Astrocyte (in vitro differentiated cells and primary cell): ENCODE measurements around the gene ZCCHC2. TPM values are rescaled to one million over a fixed set of nuclear protein-coding genes. Genes with fewer than 3 reads are reported as not detected.

Experiments used
- DNase-seq: peaks from one replicate; pipeline ENCODE4 v3.0.0-alpha.2; 2010; ENCODE audit warnings: low read depth
- FAIRE-seq: peaks from 2 replicates; lab custom pipeline; 2011; peaks lifted over from hg19 to GRCh38; lab: Jason Lieb, UNC
- H2AFZ ChIP-seq: 2 replicates; pipeline ENCODE4 v1.6.0; 2012; ENCODE audit warnings: low read depth, low read length, inconsistent platforms
- H3K27ac ChIP-seq: 2 replicates; pipeline ENCODE4 v1.5.1; 2011; ENCODE audit warnings: low read depth, low read length, inconsistent platforms
- H3K27me3 ChIP-seq: 2 replicates; pipeline ENCODE4 v1.6.0; 2011; ENCODE audit warnings: low read length, inconsistent platforms; ENCODE audit not compliant: insufficient read depth
- H3K36me3 ChIP-seq: 2 replicates; pipeline ENCODE4 v1.5.1; 2011; ENCODE audit warnings: low read length, inconsistent platforms; ENCODE audit not compliant: insufficient read depth
- H3K4me1 ChIP-seq: 2 replicates; pipeline ENCODE4 v1.5.1; 2011; ENCODE audit warnings: low read length, inconsistent platforms; ENCODE audit not compliant: insufficient read depth
- H3K4me2 ChIP-seq: 2 replicates; pipeline ENCODE4 v1.6.0; 2012; ENCODE audit warnings: low read length, inconsistent platforms
- H3K4me3 ChIP-seq: 2 replicates; pipeline ENCODE4 v1.5.1; 2011; ENCODE audit warnings: low read depth, mild to moderate bottlenecking, low read length, inconsistent platforms; ENCODE audit not compliant: insufficient read depth
- H3K79me2 ChIP-seq: 2 replicates; pipeline ENCODE4 v1.6.0; 2012; ENCODE audit warnings: mild to moderate bottlenecking, low read length, inconsistent platforms; ENCODE audit not compliant: insufficient read depth
- H3K9ac ChIP-seq: 2 replicates; pipeline ENCODE4 v1.6.0; 2012; ENCODE audit warnings: mild to moderate bottlenecking, low read length, inconsistent platforms
- H3K9me3 ChIP-seq: 2 replicates; pipeline ENCODE4 v1.5.1; 2012; ENCODE audit warnings: low read depth, mild to moderate bottlenecking, low read length, inconsistent platforms; ENCODE audit not compliant: insufficient read depth
- H4K20me1 ChIP-seq: 2 replicates; pipeline ENCODE4 v1.6.0; 2012; ENCODE audit warnings: low read length, inconsistent platforms; ENCODE audit not compliant: insufficient read depth
- H3K27ac Mint-ChIP-seq: one replicate; pipeline ENCODE4 v1.8.0; 2021; ENCODE audit warnings: mild to moderate bottlenecking, mixed read lengths; ENCODE audit not compliant: unreplicated experiment
- H3K27me3 Mint-ChIP-seq: one replicate; pipeline ENCODE4 v1.8.0; 2021; ENCODE audit warnings: low read depth, mixed read lengths; ENCODE audit not compliant: unreplicated experiment
- H3K36me3 Mint-ChIP-seq: one replicate; pipeline ENCODE4 v1.8.0; 2021; ENCODE audit warnings: low read depth, mixed read lengths; ENCODE audit not compliant: unreplicated experiment
- H3K4me1 Mint-ChIP-seq: one replicate; pipeline ENCODE4 v1.8.0; 2021; ENCODE audit warnings: low read depth, mixed read lengths; ENCODE audit not compliant: unreplicated experiment
- H3K4me3 Mint-ChIP-seq: one replicate; pipeline ENCODE4 v1.8.0; 2021; ENCODE audit warnings: mild to moderate bottlenecking, moderate library complexity, mixed read lengths; ENCODE audit not compliant: unreplicated experiment
- H3K9me3 Mint-ChIP-seq: one replicate; pipeline ENCODE4 v1.8.0; 2021; ENCODE audit warnings: mild to moderate bottlenecking, mixed read lengths; ENCODE audit not compliant: unreplicated experiment
- CTCF ChIP-seq: IDR thresholded peaks from 2 replicates; pipeline ENCODE4 v1.5.1; 2011; ENCODE audit warnings: low read depth, mild to moderate bottlenecking, inconsistent platforms, low read length, moderate library complexity; ENCODE audit not compliant: insufficient read depth
- EZH2 ChIP-seq: IDR thresholded peaks from 2 replicates; pipeline ENCODE4 v1.6.1; 2012; ENCODE audit warnings: mild to moderate bottlenecking, low read length, inconsistent platforms; ENCODE audit not compliant: insufficient read depth
- total RNA-seq: library from RNA; stranded (reverse); gene quantifications from 2 replicates; pipeline ENCODE4 v1.2.1, GENCODE V29; 2021

Gene ZCCHC2
- total RNA-seq, 1 donor from 2014 or later, result 14.8 TPM

DNA sequence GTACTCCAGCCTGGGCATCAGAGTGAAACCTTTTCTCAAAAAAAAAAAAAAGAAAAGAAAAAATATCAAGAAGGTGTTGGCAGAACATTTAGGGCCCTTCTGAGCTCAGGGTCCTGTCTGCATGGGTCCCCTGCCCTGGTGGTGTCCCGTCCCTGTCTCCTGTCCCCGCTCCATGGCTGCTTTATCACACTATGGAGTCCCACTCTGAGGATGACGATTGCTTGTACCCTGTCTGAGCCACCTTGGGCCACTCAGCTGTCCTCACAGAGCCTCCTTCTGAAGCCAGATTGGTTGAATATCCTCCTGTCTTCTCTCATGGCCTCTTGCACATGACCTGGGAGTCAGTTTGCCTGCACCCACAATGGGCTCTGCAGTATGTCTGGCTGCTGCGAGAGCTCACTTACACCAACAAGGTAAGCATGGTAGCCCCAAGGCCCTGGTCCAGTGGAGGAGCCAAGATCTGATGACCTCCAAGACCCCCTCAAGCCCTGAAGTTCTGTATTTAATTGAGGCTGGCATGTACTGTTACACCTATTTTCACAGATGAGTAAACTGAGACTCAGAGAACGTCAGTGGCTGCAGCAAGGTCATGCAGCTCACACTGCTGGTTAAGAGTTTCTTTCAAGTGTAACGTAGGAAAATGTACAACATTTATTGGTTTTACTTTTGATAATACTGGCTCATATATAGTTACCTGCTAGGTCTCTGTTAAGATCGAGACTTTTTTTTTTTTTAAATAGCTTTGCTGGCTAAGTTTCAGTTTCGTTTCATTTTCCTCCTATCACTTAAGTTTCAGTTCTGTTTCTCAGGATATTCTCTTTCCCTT lies 16.9 kb upstream of the ZCCHC2 start:
- Mint-ChIP-seq H3K9me3 (no peaks in the 10 kb centered on the region), H3K4me1 (peaks cover 9% of the 10 kb centered on the region), H3K36me3 (no peaks in the 10 kb centered on the region), H3K27me3 (no peaks in the 10 kb centered on the region), H3K27ac (peak overlapping the region; percentile 99), H3K4me3 (peak overlapping the region; percentile 29)
- Histone ChIP-seq H3K4me3 (no peak overlapping the region), H4K20me1 (no peaks in the 10 kb centered on the region), H3K4me1 (no peaks in the 10 kb centered on the region), H2AFZ (no peak overlapping the region), H3K9ac (no peak overlapping the region), H3K27ac (no peak overlapping the region), H3K36me3 (no peaks in the 10 kb centered on the region), H3K9me3 (no peaks in the 10 kb centered on the region), H3K27me3 (no peaks in the 10 kb centered on the region), H3K79me2 (no peaks in the 10 kb centered on the region), H3K4me2 (no peak overlapping the region)
- FAIRE-seq (no peak), DNase-seq (no peak)
- TF ChIP-seq CTCF (no peak), EZH2 (no peak)

DNA sequence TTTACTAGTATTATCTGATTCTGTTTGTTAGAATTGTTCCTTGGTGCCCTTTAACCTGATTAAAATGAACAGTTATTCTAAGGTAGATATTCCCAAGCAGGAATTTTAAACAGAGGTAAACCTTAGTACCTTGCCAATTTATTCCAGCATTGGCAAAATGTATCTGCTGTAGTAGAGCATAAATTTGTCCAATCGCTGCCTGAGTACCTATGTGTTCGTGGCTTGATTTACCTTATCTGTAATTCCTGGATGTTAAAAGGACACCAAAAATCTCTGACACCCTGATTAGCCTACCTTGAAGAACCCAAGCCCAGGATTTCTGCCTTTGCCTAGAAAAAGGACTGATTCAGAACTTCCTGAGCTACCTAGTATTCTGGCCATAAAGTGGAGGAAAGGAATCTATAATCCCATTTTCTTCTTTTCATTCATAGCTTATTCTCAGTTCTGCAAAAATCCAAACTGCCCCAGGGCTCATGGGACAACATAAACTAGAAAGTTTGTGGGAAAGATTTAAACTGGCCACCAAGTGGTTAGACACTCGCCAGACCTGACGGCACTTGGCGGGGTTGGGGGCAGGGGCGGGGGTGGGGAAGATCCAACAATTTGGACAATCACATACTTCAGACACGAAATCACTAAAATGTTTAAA lies 16.2 kb upstream of the ZCCHC2 start:
- Histone ChIP-seq H3K36me3 (no peaks in the 10 kb centered on the region), H3K9me3 (no peaks in the 10 kb centered on the region), H3K27ac (no peak overlapping the region), H3K4me3 (no peak overlapping the region), H2AFZ (no peak overlapping the region), H3K79me2 (no peaks in the 10 kb centered on the region), H3K4me2 (no peak overlapping the region), H3K4me1 (no peaks in the 10 kb centered on the region), H4K20me1 (no peaks in the 10 kb centered on the region), H3K27me3 (no peaks in the 10 kb centered on the region), H3K9ac (no peak overlapping the region)
- H3K9me3 Mint-ChIP-seq, result no peaks in the 10 kb centered on the region
- DNase-seq (no peak), FAIRE-seq (no peak)
- peak overlapping the region; percentile 29 for H3K4me3 Mint-ChIP-seq
- TF ChIP-seq CTCF (no peak), EZH2 (no peak)
- no peaks in the 10 kb centered on the region for H3K27me3 Mint-ChIP-seq
- H3K36me3 Mint-ChIP-seq, result peaks cover under 1% of the 10 kb centered on the region
- peak overlapping the region; percentile 99 for H3K27ac Mint-ChIP-seq
- peaks cover 9% of the 10 kb centered on the region for H3K4me1 Mint-ChIP-seq
